H9 (cell line): Measurements from ENCODE around the gene KIAA1614. TPM values are rescaled to one million over a fixed set of nuclear protein-coding genes. Genes with fewer than 3 reads are reported as not detected.

Experiments used
- DNase-seq: peaks from one replicate; pipeline ENCODE4 v3.0.0-alpha.2; 2017
- H2AFZ ChIP-seq: one replicate; pipeline ENCODE4 v1.6.1; 2013; ENCODE audit warnings: mild to moderate bottlenecking, low read length, control low read depth, moderate library complexity
- H2AK5ac ChIP-seq: 2 replicates; pipeline ENCODE4 v1.6.1; 2013; ENCODE audit warnings: low read length, control low read depth, mixed read lengths; ENCODE audit not compliant: insufficient read length
- H2BK120ac ChIP-seq: one replicate; pipeline ENCODE4 v1.6.1; 2013; ENCODE audit warnings: low read depth, mild to moderate bottlenecking, low read length, control low read depth, inconsistent platforms; ENCODE audit not compliant: poor library complexity, severe bottlenecking
- H2BK12ac ChIP-seq: 2 replicates; pipeline ENCODE4 v1.6.1; 2013; ENCODE audit warnings: low read length, control low read depth, mixed read lengths, low read depth; ENCODE audit not compliant: insufficient read length
- H2BK15ac ChIP-seq: 2 replicates; pipeline ENCODE4 v1.6.1; 2013; ENCODE audit warnings: low read depth, low read length, control low read depth
- H2BK20ac ChIP-seq: one replicate; pipeline ENCODE4 v1.6.1; 2013; ENCODE audit warnings: low read depth, mild to moderate bottlenecking, low read length, control low read depth, inconsistent platforms; ENCODE audit not compliant: poor library complexity, severe bottlenecking
- H2BK5ac ChIP-seq: 2 replicates; pipeline ENCODE4 v1.6.1; 2013; ENCODE audit warnings: low read length, control low read depth, mixed read lengths; ENCODE audit not compliant: insufficient read length
- H3K14ac ChIP-seq: 2 replicates; pipeline ENCODE4 v1.6.1; 2013; ENCODE audit warnings: low read length, control low read depth; ENCODE audit not compliant: insufficient read depth
- H3K18ac ChIP-seq: 2 replicates; pipeline ENCODE4 v1.6.1; 2013; ENCODE audit warnings: low read depth, mild to moderate bottlenecking, mixed read lengths, low read length, control low read depth; ENCODE audit not compliant: insufficient read length
- H3K23ac ChIP-seq: 2 replicates; pipeline ENCODE4 v1.6.1; 2013; ENCODE audit warnings: low read length, control low read depth, mixed read lengths, low read depth; ENCODE audit not compliant: insufficient read length
- H3K23me2 ChIP-seq: 2 replicates; pipeline ENCODE4 v1.6.1; 2013; ENCODE audit warnings: low read depth, mild to moderate bottlenecking, mixed read lengths, low read length, control low read depth; ENCODE audit not compliant: insufficient read length, poor library complexity, severe bottlenecking
- H3K27ac ChIP-seq: 2 replicates; pipeline ENCODE4 v1.5.1; 2013; ENCODE audit warnings: low read length, control low read depth, mixed read lengths, low read depth; ENCODE audit not compliant: insufficient read length
- H3K27me3 ChIP-seq: 2 replicates; pipeline ENCODE4 v1.6.1; 2013; ENCODE audit warnings: low read length, control low read depth, inconsistent platforms; ENCODE audit not compliant: insufficient read depth
- H3K4ac ChIP-seq: 2 replicates; pipeline ENCODE4 v1.6.1; 2013; ENCODE audit warnings: low read depth, mild to moderate bottlenecking, control low read depth, inconsistent platforms, low read length, moderate library complexity
- H3K4me1 ChIP-seq: 2 replicates; pipeline ENCODE4 v1.6.1; 2013; ENCODE audit warnings: low read length, control low read depth, inconsistent platforms; ENCODE audit not compliant: insufficient read depth
- H3K4me2 ChIP-seq: 2 replicates; pipeline ENCODE4 v1.6.1; 2013; ENCODE audit warnings: low read length, control low read depth, mixed read lengths; ENCODE audit not compliant: insufficient read length, insufficient read depth
- H3K56ac ChIP-seq: 2 replicates; pipeline ENCODE4 v1.6.1; 2013; ENCODE audit warnings: low read depth, mild to moderate bottlenecking, mixed read lengths, low read length, control low read depth; ENCODE audit not compliant: insufficient read length
- H3K79me1 ChIP-seq: 2 replicates; pipeline ENCODE4 v1.6.1; 2013; ENCODE audit warnings: low read depth, mild to moderate bottlenecking, moderate library complexity, low read length, control low read depth, inconsistent platforms; ENCODE audit not compliant: insufficient read depth, poor library complexity, severe bottlenecking
- H3K79me2 ChIP-seq: 2 replicates; pipeline ENCODE4 v1.6.1; 2013; ENCODE audit warnings: low read length, control low read depth, inconsistent platforms; ENCODE audit not compliant: insufficient read depth
- H3K9ac ChIP-seq: 2 replicates; pipeline ENCODE4 v1.6.1; 2013; ENCODE audit warnings: low read length, control low read depth, mixed read lengths; ENCODE audit not compliant: insufficient read length; ENCODE audit errors: extremely low read depth
- H3K9me3 ChIP-seq: one replicate; pipeline ENCODE4 v1.6.1; 2013; ENCODE audit warnings: low read depth, low read length, inconsistent platforms; ENCODE audit not compliant: control insufficient read depth
- H3T11ph ChIP-seq: one replicate; pipeline ENCODE4 v1.6.1; 2013; ENCODE audit warnings: mild to moderate bottlenecking, low read length, control low read depth, inconsistent platforms
- H4K20me1 ChIP-seq: one replicate; pipeline ENCODE4 v1.6.1; 2013; ENCODE audit not compliant: control insufficient read depth, insufficient read length, insufficient read depth
- H4K5ac ChIP-seq: 2 replicates; pipeline ENCODE4 v1.6.1; 2013; ENCODE audit warnings: low read depth, mild to moderate bottlenecking, mixed read lengths, low read length, control low read depth; ENCODE audit not compliant: insufficient read length
- H4K8ac ChIP-seq: replicated peaks from 2 replicates; pipeline ENCODE4 v1.6.1; 2013; ENCODE audit warnings: low read length, control low read depth, mixed read lengths, low read depth; ENCODE audit not compliant: insufficient read length
- H4K91ac ChIP-seq: 2 replicates; pipeline ENCODE4 v1.6.1; 2013; ENCODE audit warnings: low read depth, mild to moderate bottlenecking, moderate library complexity, mixed read lengths, low read length, control low read depth; ENCODE audit not compliant: insufficient read length
- H3K27ac Mint-ChIP-seq, 3 experiments: 2 replicates in 2 of 3; 3 replicates in 1 of 3; pipeline ENCODE4 v1.8.0; 2020 to 2021; ENCODE audit warnings: mixed read lengths in 3 of 3, mild to moderate bottlenecking in 1 of 3, moderate library complexity in 1 of 3
- H3K27me3 Mint-ChIP-seq: 2 replicates; pipeline ENCODE4 v1.8.0; 2021; ENCODE audit warnings: low read depth, mild to moderate bottlenecking, moderate library complexity, mixed read lengths
- H3K36me3 Mint-ChIP-seq, 3 experiments: 2 replicates in 2 of 3; 3 replicates in 1 of 3; pipeline ENCODE4 v1.8.0; 2020 to 2021; ENCODE audit warnings: low read depth in 3 of 3, mixed read lengths in 3 of 3; ENCODE audit not compliant: insufficient read depth in 1 of 3
- H3K4me1 Mint-ChIP-seq, 2 experiments: 2 replicates each; pipeline ENCODE4 v1.8.0; 2020; ENCODE audit warnings: mixed read lengths in 2 of 2
- H3K4me3 Mint-ChIP-seq, 2 experiments: 2 replicates in 1 of 2; 3 replicates in 1 of 2; pipeline ENCODE4 v1.8.0; 2020 to 2021; ENCODE audit warnings: mild to moderate bottlenecking in 2 of 2, mixed read lengths in 2 of 2, moderate library complexity in 1 of 2
- H3K9me3 Mint-ChIP-seq, 2 experiments: 2 replicates in 1 of 2; 3 replicates in 1 of 2; pipeline ENCODE4 v1.8.0; 2020; ENCODE audit warnings: mild to moderate bottlenecking in 2 of 2, mixed read lengths in 2 of 2, moderate library complexity in 1 of 2
- CTCF ChIP-seq: fragments of 200-600 bp; sonication (generic); conservative IDR thresholded peaks from 3 replicates; pipeline ENCODE4 v1.8.0; 2021; ENCODE audit warnings: antibody characterized with exemption, mild to moderate bottlenecking
- WGBS: extraction: QIAGEN DNeasy Blood & Tissue Kit; methylation state at CpG from one replicate; pipeline ENCODE4 v1.1.7; 2013; ENCODE audit warnings: missing lambda C conversion rate, low lambda C conversion rate, mixed read lengths; ENCODE audit not compliant: insufficient read length; ENCODE audit errors: extremely low coverage; 5-methylcytosine and 5-hydroxymethylcytosine counted together
- total RNA-seq: library from RNA; stranded (reverse); gene quantifications from 2 replicates; pipeline ENCODE4 v1.2.1, GENCODE V29; 2021

The KIAA1614 gene
- total RNA-seq, 1 experiment from 2014 or later, result 1.3 TPM

GRCh38 chr1:180927841-180928240 lies 15.1 kb downstream of the KIAA1614 start:
- Histone ChIP-seq H2BK12ac (no peak overlapping the region), H3K4ac (no peak overlapping the region), H2BK5ac (no peak overlapping the region), H2AK5ac (no peak overlapping the region), H3K23me2 (peaks cover 6% of the 10 kb centered on the region), H3K18ac (no peak overlapping the region), H3K9ac (no peak overlapping the region), H4K91ac (no peak overlapping the region), H3K79me2 (no peaks in the 10 kb centered on the region), H3K14ac (no peak overlapping the region), H4K5ac (no peak overlapping the region), H3K56ac (no peak overlapping the region), H3K4me2 (no peak overlapping the region), H3K79me1 (no peaks in the 10 kb centered on the region), H4K8ac (no peak overlapping the region), H4K20me1 (no peaks in the 10 kb centered on the region), H3K23ac (no peak overlapping the region), H3K9me3 (no peaks in the 10 kb centered on the region), H3K27me3 (no peaks in the 10 kb centered on the region), H2AFZ (no peak overlapping the region), H2BK120ac (no peak overlapping the region), H2BK20ac (no peak overlapping the region), H3T11ph (no peak overlapping the region), H3K27ac (no peak overlapping the region), H3K4me1 (peaks cover 22% of the 10 kb centered on the region; the same call in 1 of the 2 replicates), H2BK15ac (no peak overlapping the region)
- Mint-ChIP-seq H3K4me3 (no peak overlapping the region), H3K4me1 (peaks cover 49 to 55% of the 10 kb centered on the region in 2 experiments), H3K27me3 (no peaks in the 10 kb centered on the region), H3K27ac (no peak overlapping the region), H3K36me3 (peaks cover 0 to 6% (median 0%) of the 10 kb centered on the region in 3 experiments; a peak in 1 of 7 replicates), H3K9me3 (no peaks in the 10 kb centered on the region)
- WGBS, result no CpG with 5 or more reads among the region's 4 CpGs
- TF ChIP-seq CTCF, result no peak
- no peak for DNase-seq
